CD4-positive, alpha-beta T cell treated with Interleukin-15 for 4 hours (primary cell): ENCODE measurements around the gene RNF125.
"Not testable (repeated sequence)": the region's sequence is repeated elsewhere in the genome, so short reads cannot be mapped to it uniquely, and the experiment has no call there.

ENCODE experiments used
- DNase-seq: peaks from one replicate; pipeline ENCODE4 v3.0.0-alpha.2; 2020; ENCODE audit warnings: low spot score

RNF125 gene

GRCh38 chr18:32018331-32019250, at the start of gene RNF125:
TSS of gene RNF125 (plus strand) at chr18:32018825. CDS start at chr18:32018864, 39 bp downstream.
- peak; percentile 90 for DNase-seq

DNA sequence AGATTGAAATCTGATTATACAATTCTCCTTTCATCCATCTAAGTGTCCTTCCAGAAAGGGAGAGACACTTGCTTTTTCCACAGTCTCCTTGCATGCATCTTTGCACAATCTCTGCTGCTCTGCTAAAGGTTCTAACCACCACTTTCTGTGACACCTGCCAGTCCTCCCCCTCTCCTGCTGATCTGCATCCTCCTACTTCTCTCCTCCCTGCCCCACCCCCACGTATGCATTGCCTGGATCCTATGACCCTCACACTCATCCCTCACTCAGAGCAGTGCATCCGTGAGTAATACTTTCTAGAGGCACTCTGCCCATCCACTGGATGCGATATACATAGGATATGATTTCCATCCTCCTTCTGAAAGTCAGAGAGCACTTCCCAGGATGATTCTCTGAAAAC, 48.0 kb upstream of the RNF125 start:
- no peak for DNase-seq

DNA sequence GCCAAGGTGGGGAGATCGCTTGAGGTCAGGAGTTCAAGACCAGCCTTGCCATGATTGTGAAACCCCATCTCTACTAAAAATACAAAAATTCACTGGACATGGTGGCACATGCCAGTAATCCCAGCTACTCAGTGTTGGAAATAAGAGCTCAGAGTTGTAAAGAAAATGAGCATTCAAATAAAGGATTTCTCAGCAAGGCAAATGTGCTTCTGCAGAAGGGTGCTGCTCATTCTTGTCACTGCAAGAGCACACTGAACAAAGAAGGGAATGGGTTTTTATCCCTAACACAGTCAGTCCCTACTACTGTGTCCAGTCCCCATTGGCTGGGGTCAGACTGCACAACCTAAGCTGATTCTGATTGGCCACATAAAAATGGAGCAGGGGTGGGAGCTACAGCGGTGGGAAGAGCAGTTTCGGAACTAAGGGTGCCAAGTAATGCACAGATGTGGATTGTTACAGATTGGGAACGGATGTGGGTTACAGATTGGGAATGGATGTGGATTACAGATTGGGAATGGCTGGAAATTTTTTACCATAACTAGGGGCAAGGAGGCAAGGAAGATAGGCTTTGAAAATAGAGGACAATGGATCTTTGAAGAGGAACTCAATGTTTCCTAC, 44.6 kb upstream of the RNF125 start:
- no peak for DNase-seq

DNA sequence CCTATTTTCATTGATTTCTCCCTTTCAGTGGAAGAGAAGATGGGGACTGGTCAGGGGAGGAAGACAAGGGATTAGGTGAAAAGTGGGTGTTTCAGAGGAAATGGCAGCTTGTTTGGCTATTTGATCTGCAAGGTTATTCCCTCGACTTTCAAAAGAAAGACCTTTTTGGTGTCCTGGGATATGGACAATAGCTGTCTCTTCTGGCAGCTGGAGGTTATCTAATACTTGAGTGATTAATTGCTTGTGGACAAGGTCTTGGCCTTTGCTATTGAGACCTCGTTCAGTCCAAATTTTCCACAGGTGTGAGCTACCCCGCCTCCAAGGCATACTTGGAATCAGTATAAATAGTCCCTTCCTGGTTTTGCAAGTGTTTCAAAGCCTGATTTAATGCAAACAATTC, 42.4 kb upstream of the RNF125 start:
- no peak for DNase-seq

GRCh38 chr18:31977270-31977872, 41.3 kb upstream of the RNF125 start:
- peak; percentile 44 for DNase-seq

DNA sequence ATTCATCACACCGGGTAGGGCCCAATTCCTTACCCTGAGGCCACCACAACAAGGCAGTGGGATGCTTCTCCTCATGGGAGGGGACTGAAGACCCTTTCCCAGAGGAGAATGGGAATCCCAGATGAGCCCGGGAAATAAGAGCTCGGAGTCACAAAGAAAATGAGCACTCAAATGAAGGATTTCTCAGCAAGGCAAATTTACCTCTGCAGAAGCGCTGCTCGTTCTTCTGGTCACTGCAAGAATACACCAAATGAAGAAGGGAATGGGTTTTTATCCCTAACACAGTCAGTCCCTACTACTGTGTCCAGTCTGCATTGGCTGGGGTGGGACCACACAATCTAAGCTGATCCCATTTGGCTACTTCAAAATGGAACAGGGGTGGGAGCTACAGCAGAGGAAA, 40.0 kb upstream of the RNF125 start:
- no peak for DNase-seq

- DNase-seq, result no peak
These were observed 38.9 kb upstream of the RNF125 start for GRCh38 chr18:31979714-31980113.

GRCh38 chr18:31980863-31981262, 37.8 kb upstream of the RNF125 start:
- DNase-seq, result no peak

GRCh38 chr18:31983020-31983419, 35.6 kb upstream of the RNF125 start:
- no peak for DNase-seq

DNA sequence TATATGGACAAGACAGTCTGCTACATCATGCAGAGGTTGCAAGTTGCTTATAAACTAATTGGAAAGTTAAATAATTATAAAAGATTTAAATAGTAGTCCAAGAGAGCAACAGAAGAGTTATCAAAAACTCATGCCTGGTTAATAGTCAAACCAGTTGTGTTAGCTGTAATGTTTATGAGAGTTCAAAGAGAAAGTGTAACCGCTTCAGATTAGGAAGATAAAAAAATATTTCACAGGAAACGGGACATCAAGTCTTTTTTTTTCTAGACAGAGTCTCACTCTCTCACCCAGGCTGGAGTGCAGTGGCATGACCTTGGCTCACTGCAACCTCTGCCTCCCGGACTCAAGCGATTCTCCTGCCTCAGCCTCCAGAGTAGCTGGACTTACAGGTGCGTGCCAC, 34.6 kb upstream of the RNF125 start:
- DNase-seq, result peak; percentile 10

- DNase-seq, result no peak
These were observed 27.8 kb upstream of the RNF125 start for GRCh38 chr18:31990823-31991222.

- DNase-seq, result no peak
These were observed 22.6 kb upstream of the RNF125 start for GRCh38 chr18:31996007-31996406.

GRCh38 chr18:31998880-31999412, 19.7 kb upstream of the RNF125 start:
- DNase-seq, result no peak

DNA sequence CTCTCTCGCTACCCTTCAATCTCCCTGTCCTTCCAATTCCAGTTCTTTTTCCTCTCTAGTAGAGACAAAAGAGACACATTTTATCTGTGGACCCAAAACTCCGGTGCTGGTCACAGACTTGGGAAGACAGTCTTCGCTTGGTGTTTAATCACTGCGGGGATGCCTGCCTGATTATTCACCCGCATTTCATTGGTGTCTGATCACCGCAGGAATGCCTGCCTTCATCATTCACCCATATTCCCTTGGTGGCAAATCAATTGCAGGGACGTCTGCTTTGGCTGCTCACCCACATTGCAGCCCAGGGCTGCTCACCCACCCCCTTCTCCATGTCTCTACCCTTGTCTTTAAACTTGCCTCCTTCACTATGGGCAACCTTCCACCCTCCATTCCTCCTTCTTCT, 17.5 kb upstream of the RNF125 start:
- DNase-seq, result not testable (repeated sequence)

DNA sequence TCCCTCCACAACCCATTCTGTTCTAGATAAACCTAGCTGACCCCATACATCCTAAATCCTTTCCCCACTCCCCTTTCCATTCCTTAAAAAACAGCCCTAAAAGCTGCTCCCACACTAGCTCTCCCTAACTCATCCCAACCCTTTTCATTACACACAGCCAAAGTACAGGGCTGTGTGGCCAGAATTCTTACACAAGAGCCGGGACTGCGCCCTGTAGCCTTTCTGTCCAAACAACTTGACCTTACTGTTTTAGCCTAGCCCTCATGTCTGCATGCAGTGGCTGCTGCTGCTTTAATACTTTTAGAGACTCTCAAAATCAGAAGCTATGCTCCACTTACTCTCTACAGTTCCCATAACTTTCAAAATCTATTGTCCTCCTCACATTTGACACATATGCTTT, 14.8 kb upstream of the RNF125 start:
- not testable (repeated sequence) for DNase-seq

DNA sequence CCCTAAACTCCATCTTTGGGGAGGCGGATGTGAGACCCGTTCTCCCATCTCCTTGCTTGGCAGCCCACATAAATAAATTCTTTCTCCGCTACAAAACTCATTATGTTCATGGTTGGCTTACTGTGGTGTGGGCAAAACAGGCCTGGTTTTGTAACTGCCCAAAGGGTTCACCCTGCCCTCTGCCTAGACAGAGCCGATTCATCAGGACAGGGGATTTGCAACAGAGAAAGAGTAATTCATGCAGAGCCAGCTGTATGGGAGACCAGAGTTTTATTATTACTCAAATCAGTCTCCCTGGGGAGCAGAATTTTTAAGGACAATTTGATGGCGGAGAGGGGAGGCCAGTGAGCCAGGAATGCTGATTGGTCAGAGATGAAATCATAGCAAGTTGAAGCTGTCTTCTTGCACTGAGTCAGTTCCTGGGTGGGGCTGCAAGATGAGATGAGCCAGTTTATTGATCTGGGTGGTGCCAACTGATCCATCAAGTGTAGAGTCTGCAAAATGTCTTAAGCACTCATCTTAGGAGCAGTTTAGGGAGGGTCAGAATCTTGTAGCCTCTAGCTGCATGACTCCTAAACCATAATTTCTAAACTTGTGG, 8.4 kb upstream of the RNF125 start:
- DNase-seq, result peak; percentile 25

GRCh38 chr18:32011193-32011592, 7.4 kb upstream of the RNF125 start:
- no peak for DNase-seq

GRCh38 chr18:32019251-32019948, 775 bp downstream of the RNF125 start:
- peak; percentile 71 for DNase-seq

DNA sequence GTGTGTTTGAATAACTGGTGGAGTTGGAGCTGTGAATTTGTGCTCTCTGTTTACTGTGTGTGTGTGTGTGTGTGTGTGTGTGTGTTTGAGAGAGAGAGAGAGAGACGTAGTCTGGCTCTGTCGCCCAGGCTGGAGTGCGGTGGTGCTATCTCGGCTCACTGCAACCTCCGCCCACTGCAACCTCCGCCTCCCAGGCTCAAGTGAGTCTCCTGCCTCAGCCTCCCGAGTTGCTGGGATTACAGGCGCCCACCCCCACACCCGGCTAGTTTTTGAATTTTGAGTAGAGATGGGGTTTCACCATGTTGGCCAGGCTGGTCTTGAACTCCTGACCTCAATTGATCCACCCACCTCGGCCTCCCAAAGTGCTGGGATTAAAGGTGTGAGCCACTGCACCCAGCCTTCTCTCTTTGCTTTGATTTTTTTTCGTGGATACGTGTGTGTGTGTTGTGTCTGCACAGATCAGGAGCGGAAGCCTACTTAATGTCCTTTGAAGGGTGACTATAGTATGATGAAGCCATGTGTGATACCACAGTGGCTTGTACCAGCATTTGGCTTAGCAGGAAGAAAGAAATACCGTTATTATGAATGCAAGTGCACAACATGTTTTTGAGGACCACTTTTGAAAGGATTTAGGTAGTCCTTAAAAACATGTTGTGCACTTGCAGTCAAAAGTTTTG, 1.5 kb downstream of the RNF125 start:
- peak; percentile 50 for DNase-seq

DNA sequence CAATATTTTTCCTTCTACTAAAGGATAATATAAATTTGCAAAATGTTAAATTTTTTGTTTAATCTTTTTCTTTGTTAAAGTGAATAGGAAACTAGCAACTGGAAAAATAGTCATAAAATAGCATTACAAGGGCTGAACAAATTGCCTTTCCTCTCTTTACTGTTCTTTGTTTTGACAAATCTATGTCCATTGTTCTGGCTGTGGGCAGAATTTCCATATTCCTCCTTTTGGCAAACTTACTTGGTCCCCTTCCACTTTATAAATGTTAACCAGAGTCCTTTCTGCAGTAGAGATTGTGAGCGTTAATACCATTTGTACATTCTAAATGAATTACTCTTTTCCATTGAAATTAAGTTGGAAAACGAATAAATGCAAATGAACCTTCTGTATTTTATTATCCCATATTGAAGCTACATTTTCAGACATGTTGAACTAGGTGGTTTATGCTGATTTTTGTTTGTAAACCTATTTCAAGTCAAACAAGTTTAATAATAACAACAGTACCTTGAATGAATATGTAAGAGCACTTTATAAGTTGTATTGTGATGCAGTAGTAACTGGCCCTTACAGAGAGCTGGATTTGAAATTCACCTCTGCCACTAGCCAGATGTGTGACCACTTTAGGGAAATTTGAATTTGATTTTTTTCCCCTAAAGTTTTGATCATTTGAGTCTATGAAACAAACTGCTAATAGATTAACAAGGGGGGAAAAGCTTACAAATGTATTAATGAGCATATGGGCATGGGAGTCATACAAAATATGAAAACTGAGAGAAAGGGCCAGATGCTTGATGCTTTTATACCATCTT, 3.3 kb downstream of the RNF125 start:
- DNase-seq, result no peak
